Subcutaneous adipose tissue (tissue), 4 donors: Measurements from ENCODE around the gene ITGA6. TPM values are rescaled to one million over a fixed set of nuclear protein-coding genes. Genes with fewer than 3 reads are reported as not detected.

Experiments
- CTCF ChIP-seq: fragments of 450-650 bp; IDR thresholded peaks from one replicate; pipeline ENCODE4 v1.5.1; 2016; ENCODE audit warnings: low read depth, mild to moderate bottlenecking, control low read depth, antibody characterized with exemption, moderate library complexity
- total RNA-seq, 4 donors: library from RNA; depleted of rRNA; stranded (reverse); fragments of >200 nt; gene quantifications; one replicate each; pipeline ENCODE4 v1.1.0, GENCODE V29; 2016

Gene ITGA6
- total RNA-seq, 4 donors from 2014 or later = 43.7 to 133 (median 78.9) TPM

GRCh38 chr2:172442072-172442895 is 14.9 kb downstream of the ITGA6 start:
- TF ChIP-seq CTCF = no peak

DNA sequence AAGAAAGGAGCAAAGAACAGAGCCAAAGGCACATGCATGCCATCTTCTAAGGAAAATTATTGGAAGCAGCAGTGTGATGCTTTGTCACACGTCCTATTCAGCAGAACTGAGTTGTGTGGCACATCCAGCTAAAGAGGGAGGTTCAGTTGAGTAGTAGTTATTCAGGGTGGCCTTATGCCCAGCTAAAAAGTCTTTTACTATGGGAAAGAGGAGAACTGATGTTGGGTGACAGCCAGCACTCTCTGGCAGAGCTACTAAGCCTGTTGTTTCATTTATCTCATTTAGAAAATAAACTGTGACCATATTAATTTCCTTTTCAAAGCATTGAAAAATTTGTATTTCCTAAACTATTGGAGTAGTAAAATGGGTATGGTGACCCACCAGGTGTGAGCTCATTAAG is 18.5 kb downstream of the ITGA6 start:
- TF ChIP-seq CTCF = no peak

- no peak for TF ChIP-seq CTCF
These were observed 19.2 kb downstream of the ITGA6 start for GRCh38 chr2:172446474-172447063.

GRCh38 chr2:172447811-172448493 is 20.6 kb downstream of the ITGA6 start:
- no peak for TF ChIP-seq CTCF

- no peak for TF ChIP-seq CTCF
These were observed 21.3 kb downstream of the ITGA6 start for GRCh38 chr2:172448544-172449267.

DNA sequence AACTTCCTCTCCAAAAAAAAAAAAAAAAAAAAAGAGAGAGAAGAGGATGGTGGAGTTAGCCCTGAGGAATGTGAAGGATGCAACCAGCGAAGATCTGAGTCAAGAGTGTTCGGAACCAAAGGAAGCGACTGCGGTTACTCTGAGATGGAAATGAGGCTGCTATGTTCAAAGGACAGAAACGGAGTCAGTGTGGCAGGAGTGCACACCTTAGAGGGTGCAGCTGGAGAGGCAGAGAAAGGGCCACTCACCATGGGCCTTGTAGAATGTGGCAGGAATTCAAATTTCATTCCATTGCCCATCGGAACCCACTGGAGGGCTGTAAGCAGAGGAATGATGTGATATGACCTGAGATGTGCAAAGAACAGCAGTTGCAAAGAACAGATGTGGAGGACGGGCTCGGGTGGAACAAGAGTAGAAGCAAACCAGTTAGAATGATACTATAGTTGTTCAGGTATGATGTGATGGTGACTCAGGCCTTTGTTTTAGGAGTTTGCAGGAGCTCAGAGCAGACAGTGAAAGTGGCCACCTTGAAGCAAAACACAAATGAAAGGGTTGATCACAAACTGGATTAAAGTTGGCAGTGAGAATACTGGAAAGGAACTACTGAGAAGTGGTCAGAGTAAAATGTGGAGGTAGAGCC is 22.6 kb downstream of the ITGA6 start:
- no peak for TF ChIP-seq CTCF
